ENCODE data around the gene CBR3.

The CBR3 gene

DNA sequence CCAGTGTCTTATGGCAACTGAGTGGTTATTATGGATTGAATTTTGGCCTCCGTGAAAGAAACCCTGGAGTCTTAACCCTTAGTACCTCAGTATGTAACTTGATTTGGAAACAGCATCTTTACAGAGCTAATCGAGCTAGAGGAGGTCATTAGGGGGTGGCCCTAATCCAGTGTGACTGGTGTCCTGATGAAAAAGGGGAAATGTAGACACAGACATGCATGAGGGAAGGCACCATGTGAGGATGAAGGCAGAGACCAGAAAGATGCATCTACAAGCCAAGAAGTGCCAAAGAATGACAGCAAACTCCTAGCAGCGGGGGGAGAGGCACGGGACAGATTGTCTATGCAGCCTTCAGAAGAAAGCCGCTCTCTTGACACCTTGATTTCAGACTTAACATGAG, 36.5 kb downstream of the CBR3 start:
- Histone ChIP-seq H3K4me3 (ENCODE audit: low read length) (no peak overlapping the region), H3K36me3 (ENCODE audit: insufficient read depth, low read length) (no peaks in the 10 kb centered on the region), H3K27me3 (ENCODE audit: insufficient read depth, low read length) (no peaks in the 10 kb centered on the region), H3K4me1 (ENCODE audit: insufficient read depth, low read length) (no peaks in the 10 kb centered on the region), H3K9me3 (ENCODE audit: insufficient read depth, low read depth, low read length) (no peaks in the 10 kb centered on the region), H3K9ac (ENCODE audit: low read depth, low read length) (no peak overlapping the region), H3K27ac (ENCODE audit: low read depth, low read length) (no peak overlapping the region)
- WGBS = 92% methylated on average over 5 of the region's 5 CpGs

DNA sequence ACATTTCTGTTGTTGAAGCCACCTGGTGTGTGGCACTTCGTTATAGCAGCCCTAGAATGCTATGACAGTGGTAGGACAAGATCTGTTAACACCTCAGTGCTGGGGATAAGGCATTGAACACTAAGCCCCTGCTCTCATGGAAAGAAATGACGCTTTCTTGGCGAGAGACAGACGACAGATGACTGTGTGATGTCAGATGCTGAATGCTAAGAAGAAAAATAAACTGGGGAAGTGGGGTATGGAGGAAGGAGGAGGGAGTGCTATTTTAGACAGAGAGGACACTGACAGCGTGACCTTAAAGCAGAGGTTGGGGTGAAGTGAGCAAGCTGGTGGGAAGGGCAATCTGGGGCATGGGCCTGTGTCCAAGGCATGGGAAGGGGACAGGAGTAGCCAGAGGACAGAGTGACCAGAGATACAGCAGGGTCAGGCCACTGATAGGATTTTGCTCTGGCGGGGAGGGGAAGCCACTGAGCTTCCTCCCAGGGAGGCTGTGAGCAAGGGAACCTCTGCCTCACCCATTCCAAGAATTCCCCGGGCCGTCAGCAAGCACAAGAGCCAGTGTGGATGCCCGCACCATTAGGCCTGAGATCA, 37.0 kb downstream of the CBR3 start:
- Histone ChIP-seq H3K4me3 (ENCODE audit: low read length) (no peak overlapping the region), H3K36me3 (ENCODE audit: insufficient read depth, low read length) (no peaks in the 10 kb centered on the region), H3K4me1 (ENCODE audit: insufficient read depth, low read length) (no peaks in the 10 kb centered on the region), H3K27me3 (ENCODE audit: insufficient read depth, low read length) (no peaks in the 10 kb centered on the region), H3K9me3 (ENCODE audit: insufficient read depth, low read depth, low read length) (no peaks in the 10 kb centered on the region), H3K9ac (ENCODE audit: low read depth, low read length) (no peak overlapping the region), H3K27ac (ENCODE audit: low read depth, low read length) (no peak overlapping the region)
- 87% methylated on average over 9 of the region's 9 CpGs for WGBS

DNA sequence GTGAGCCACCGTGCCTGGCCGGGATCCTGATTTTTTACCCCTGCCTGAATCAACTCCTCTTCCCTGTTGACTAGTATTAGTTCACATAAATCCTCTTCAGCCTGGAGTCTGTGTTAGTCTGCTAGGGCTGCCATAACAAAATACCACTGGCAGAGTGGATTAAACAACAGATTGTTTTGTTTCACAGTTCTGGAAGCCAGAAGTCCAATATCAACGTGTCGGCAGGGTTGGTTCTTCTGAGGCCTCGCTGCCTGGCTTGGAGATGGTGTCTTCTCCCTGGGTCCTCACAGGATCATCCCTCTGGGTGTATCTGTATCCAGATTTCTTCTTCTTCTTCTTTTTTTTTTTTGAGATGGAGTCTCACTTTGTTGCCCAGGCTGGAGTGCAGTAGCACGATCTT, 39.9 kb downstream of the CBR3 start:
- H3K36me3 ChIP-seq (ENCODE audit: insufficient read depth, low read length) = no peaks in the 10 kb centered on the region
- H3K4me3 ChIP-seq (ENCODE audit: low read length) = no peak overlapping the region
- H3K27me3 ChIP-seq (ENCODE audit: insufficient read depth, low read length) = no peaks in the 10 kb centered on the region
- no peaks in the 10 kb centered on the region for H3K9me3 ChIP-seq (ENCODE audit: insufficient read depth, low read depth, low read length)
- no peaks in the 10 kb centered on the region for H3K4me1 ChIP-seq (ENCODE audit: insufficient read depth, low read length)
- H3K9ac ChIP-seq (ENCODE audit: low read depth, low read length) = no peak overlapping the region
- 98% methylated on average over 6 of the region's 6 CpGs for WGBS
- no peak overlapping the region for H3K27ac ChIP-seq (ENCODE audit: low read depth, low read length)

DNA sequence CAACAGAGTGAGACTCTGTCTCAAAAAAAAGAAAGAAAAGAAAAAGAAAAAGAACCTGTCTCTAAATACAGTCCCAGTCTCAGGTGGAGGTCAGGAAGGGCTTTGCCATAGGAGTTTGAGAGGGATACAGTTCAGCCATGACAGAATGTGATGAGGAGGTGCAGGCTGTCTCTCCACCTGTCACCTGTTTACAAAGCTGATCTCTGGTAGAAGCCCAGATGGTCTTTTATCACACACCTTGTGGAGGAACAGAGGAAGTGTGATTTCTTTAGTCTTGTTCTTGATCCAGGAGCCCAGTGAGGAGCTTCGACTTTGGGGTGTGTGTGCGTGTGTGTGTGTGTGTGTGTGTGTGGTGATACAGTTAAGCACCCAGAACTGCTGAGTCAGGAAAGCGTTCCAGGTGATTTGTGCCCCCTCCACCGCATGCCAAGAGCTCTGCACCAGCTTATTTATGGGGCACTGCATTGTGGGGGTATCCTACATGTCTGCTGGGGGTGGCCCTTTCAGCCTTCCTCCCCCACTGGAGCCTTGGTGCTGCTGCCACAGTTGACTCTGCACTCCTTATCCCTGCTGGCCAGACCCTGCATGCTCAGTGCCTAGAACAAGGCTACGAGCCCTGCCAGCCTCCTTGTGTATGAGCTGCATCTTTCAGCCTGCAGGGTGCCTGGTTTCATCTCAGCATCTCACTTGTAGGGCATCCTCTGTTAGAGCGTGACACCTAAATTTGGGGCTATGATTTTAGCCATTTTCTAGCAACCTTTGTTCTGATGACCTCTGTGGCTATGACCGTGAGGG, 41.1 kb downstream of the CBR3 start:
- WGBS = 89% methylated on average over 7 of the region's 7 CpGs
- H3K9me3 ChIP-seq (ENCODE audit: insufficient read depth, low read depth, low read length) = no peaks in the 10 kb centered on the region
- H3K9ac ChIP-seq (ENCODE audit: low read depth, low read length) = no peak overlapping the region
- H3K4me1 ChIP-seq (ENCODE audit: insufficient read depth, low read length) = no peaks in the 10 kb centered on the region
- no peaks in the 10 kb centered on the region for H3K27me3 ChIP-seq (ENCODE audit: insufficient read depth, low read length)
- no peaks in the 10 kb centered on the region for H3K36me3 ChIP-seq (ENCODE audit: insufficient read depth, low read length)
- H3K27ac ChIP-seq (ENCODE audit: low read depth, low read length) = no peak overlapping the region
- no peak overlapping the region for H3K4me3 ChIP-seq (ENCODE audit: low read length)

DNA sequence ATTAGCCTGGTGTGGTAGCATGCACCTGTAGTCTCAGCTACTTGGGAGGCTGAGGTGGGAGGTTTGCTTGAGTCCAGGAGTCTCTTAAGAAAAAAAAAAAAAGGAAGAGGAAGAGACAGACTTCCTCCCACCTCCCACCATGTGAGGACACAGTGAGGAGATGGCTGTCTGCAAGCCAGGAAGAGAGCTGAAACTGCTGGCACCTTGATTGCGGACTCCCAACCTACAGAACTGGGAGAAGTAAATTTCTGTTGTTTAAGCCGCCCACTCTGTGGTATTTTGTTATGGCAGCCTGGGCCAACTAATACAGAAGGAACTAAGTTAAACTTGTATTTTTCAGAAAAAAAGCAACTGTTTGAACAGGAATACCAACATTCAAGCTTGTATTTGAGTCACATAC, 43.5 kb downstream of the CBR3 start:
- no peak overlapping the region for H3K4me3 ChIP-seq (ENCODE audit: low read length)
- no peaks in the 10 kb centered on the region for H3K36me3 ChIP-seq (ENCODE audit: insufficient read depth, low read length)
- H3K4me1 ChIP-seq (ENCODE audit: insufficient read depth, low read length) = no peaks in the 10 kb centered on the region
- H3K9ac ChIP-seq (ENCODE audit: low read depth, low read length) = no peak overlapping the region
- 100% methylated on average over 2 of the region's 2 CpGs for WGBS
- no peaks in the 10 kb centered on the region for H3K27me3 ChIP-seq (ENCODE audit: insufficient read depth, low read length)
- no peaks in the 10 kb centered on the region for H3K9me3 ChIP-seq (ENCODE audit: insufficient read depth, low read depth, low read length)
- H3K27ac ChIP-seq (ENCODE audit: low read depth, low read length) = no peak overlapping the region

DNA sequence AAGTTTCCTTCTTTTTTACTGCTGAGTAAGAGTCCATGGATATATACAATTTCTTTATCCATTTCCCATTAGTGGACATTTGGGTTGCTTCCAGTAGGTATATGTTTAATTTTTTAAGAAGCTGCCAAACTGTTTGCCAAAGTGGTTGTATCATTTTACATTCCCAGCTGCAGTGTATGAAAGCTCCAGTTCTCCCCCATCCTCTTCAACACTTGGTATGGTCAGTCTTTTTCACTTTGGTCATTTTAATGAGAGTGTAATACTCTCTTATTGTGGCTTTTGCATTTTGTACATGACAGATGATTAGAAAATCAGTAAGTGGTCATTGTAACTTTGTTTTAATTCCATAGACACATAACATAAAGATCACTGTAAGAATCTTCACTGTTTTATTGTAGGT, 44.3 kb downstream of the CBR3 start:
- Histone ChIP-seq H3K4me1 (ENCODE audit: insufficient read depth, low read length) (no peaks in the 10 kb centered on the region), H3K9ac (ENCODE audit: low read depth, low read length) (no peak overlapping the region), H3K36me3 (ENCODE audit: insufficient read depth, low read length) (no peaks in the 10 kb centered on the region), H3K9me3 (ENCODE audit: insufficient read depth, low read depth, low read length) (no peaks in the 10 kb centered on the region), H3K27ac (ENCODE audit: low read depth, low read length) (no peak overlapping the region), H3K27me3 (ENCODE audit: insufficient read depth, low read length) (no peaks in the 10 kb centered on the region), H3K4me3 (ENCODE audit: low read length) (no peak overlapping the region)

DNA sequence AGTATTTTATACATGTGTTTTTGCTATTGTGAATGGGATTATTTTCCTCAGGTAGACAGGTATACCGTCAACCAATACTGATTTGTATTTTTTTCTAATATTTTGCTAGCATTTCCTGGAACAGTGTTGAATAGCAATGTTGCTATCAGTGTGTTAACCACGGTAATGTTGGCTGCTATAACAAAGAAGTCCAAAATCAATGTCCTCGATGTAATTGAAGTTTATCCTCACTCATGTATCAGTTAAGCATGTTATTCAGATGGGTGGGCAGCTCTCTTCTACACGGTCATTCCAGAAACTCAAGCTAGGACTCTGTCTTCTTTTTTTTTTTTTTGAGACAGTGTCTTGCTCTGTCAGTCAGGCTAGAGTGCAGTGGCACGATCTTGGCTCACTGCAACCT, 46.1 kb downstream of the CBR3 start:
- H3K27ac ChIP-seq (ENCODE audit: low read depth, low read length) = no peak overlapping the region
- no peaks in the 10 kb centered on the region for H3K36me3 ChIP-seq (ENCODE audit: insufficient read depth, low read length)
- no peak overlapping the region for H3K9ac ChIP-seq (ENCODE audit: low read depth, low read length)
- H3K27me3 ChIP-seq (ENCODE audit: insufficient read depth, low read length) = no peaks in the 10 kb centered on the region
- 97% methylated on average over 5 of the region's 5 CpGs for WGBS
- H3K4me3 ChIP-seq (ENCODE audit: low read length) = no peak overlapping the region
- no peaks in the 10 kb centered on the region for H3K9me3 ChIP-seq (ENCODE audit: insufficient read depth, low read depth, low read length)
- no peaks in the 10 kb centered on the region for H3K4me1 ChIP-seq (ENCODE audit: insufficient read depth, low read length)

DNA sequence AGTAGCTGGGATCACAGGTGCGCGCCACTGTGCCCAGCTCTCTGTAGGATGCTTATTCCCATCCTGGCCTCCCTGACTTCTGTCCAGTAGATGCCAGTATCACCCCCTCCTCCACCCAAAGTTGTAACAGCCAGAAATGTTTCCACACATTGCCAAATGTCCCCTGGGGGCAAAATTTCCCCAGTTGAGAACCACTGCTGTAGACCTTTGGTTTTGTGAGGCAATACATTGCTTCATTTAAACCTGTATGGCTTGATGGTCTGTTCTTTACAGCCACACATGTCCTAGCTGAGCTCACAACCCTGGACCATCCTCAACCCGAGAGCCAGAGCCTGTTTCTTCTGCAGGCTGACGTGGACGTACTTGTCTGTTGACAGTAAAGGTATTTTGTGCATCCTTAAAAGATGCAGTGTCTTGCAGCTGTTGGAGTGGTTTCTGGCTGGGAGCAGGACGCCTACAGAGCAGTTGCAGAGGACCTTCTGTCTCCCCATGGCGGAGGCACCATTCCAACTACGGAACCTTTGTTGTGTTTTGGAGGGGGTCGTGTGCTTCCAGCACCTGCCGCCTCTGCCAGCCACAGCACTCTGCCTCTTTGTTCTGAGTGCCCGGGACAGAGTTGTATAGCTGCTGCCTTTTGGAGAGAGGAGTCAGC, 48.4 kb downstream of the CBR3 start:
- H3K36me3 ChIP-seq (ENCODE audit: insufficient read depth, low read length) = no peaks in the 10 kb centered on the region
- no peak overlapping the region for H3K9ac ChIP-seq (ENCODE audit: low read depth, low read length)
- no peaks in the 10 kb centered on the region for H3K27me3 ChIP-seq (ENCODE audit: insufficient read depth, low read length)
- WGBS = 89% methylated on average over 11 of the region's 11 CpGs
- no peak overlapping the region for H3K27ac ChIP-seq (ENCODE audit: low read depth, low read length)
- H3K4me3 ChIP-seq (ENCODE audit: low read length) = no peak overlapping the region
- H3K9me3 ChIP-seq (ENCODE audit: insufficient read depth, low read depth, low read length) = no peaks in the 10 kb centered on the region
- no peaks in the 10 kb centered on the region for H3K4me1 ChIP-seq (ENCODE audit: insufficient read depth, low read length)

DNA sequence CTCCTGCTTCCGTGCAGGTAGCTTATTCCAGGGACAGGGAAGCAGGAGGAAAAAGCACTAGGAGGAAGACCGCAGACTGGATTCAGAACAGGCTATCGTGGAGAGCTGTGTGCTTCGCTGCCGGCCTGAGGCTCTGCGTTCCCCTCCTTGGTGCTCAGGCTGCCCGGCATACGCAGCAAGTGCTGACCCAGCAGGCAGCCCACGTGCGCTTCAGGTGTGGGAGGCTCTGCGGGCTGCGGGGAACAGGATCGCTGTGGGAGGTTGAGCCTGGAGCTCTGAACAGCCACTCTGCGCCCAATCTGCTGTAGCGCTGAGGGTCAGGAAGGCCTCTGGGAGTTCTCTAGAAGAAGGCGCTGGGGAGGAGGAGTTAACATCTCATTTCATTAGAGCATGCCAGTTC, 49.7 kb downstream of the CBR3 start:
- Histone ChIP-seq H3K4me1 (ENCODE audit: insufficient read depth, low read length) (no peaks in the 10 kb centered on the region), H3K9ac (ENCODE audit: low read depth, low read length) (no peak overlapping the region), H3K9me3 (ENCODE audit: insufficient read depth, low read depth, low read length) (no peaks in the 10 kb centered on the region), H3K27me3 (ENCODE audit: insufficient read depth, low read length) (no peaks in the 10 kb centered on the region), H3K4me3 (ENCODE audit: low read length) (no peak overlapping the region), H3K36me3 (ENCODE audit: insufficient read depth, low read length) (no peaks in the 10 kb centered on the region), H3K27ac (ENCODE audit: low read depth, low read length) (no peak overlapping the region)
- 91% methylated on average over 16 of the region's 16 CpGs for WGBS

DNA sequence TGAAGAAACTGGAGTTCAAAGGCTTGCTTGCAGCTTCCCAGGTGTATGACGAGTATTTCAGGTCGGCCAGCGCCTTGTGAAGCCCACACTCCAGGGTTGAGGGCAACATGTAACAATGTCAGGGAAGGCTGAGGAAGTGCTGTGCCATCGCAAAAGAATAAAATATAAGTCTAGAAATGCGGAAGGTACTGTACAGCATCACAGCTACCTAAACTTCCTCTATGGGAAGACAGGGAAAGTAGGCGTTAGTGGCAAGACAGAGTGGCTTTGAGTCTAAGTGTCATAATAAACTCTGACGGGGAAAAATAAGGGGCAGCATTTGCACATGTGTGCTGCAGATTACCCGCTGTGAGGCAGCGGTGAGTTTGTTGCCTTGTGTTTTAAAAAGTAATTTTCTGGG, 50.6 kb downstream of the CBR3 start:
- WGBS = 94% methylated on average over 9 of the region's 9 CpGs
- H3K36me3 ChIP-seq (ENCODE audit: insufficient read depth, low read length) = no peaks in the 10 kb centered on the region
- no peak overlapping the region for H3K9ac ChIP-seq (ENCODE audit: low read depth, low read length)
- H3K27ac ChIP-seq (ENCODE audit: low read depth, low read length) = no peak overlapping the region
- no peak overlapping the region for H3K4me3 ChIP-seq (ENCODE audit: low read length)
- no peaks in the 10 kb centered on the region for H3K9me3 ChIP-seq (ENCODE audit: insufficient read depth, low read depth, low read length)
- H3K4me1 ChIP-seq (ENCODE audit: insufficient read depth, low read length) = no peaks in the 10 kb centered on the region
- no peaks in the 10 kb centered on the region for H3K27me3 ChIP-seq (ENCODE audit: insufficient read depth, low read length)

DNA sequence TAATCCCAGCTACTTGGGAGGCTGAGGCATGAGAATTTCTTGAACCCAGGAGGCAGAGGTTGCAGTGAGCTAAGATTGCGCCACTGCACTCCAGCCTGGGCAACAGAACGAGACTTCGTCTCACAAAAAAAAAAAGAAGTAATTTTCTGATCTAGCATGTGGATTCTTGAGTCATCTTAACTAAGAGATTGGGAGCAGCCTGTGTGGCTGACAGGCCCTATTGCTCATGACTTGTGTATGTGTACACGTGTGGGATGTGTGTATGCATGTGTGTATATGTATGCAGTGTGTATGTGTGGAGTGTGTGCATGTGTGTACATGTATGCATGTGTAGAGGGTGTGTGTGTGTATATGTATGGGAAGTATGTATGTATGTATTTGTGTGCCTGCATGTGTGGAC, 51.2 kb downstream of the CBR3 start:
- Histone ChIP-seq H3K9ac (ENCODE audit: low read depth, low read length) (no peak overlapping the region), H3K27me3 (ENCODE audit: insufficient read depth, low read length) (no peaks in the 10 kb centered on the region), H3K27ac (ENCODE audit: low read depth, low read length) (no peak overlapping the region), H3K36me3 (ENCODE audit: insufficient read depth, low read length) (no peaks in the 10 kb centered on the region), H3K9me3 (ENCODE audit: insufficient read depth, low read depth, low read length) (no peaks in the 10 kb centered on the region), H3K4me1 (ENCODE audit: insufficient read depth, low read length) (no peaks in the 10 kb centered on the region), H3K4me3 (ENCODE audit: low read length) (no peak overlapping the region)
- WGBS = 91% methylated on average over 4 of the region's 4 CpGs
